DND-41 (cell line): Measurements from ENCODE around the gene XPNPEP3.

ENCODE experiments used
- ATAC-seq: fragments of 200-7000 bp; cut with Tn5 transposase; 3 replicates; pipeline ENCODE4 v1.9.1; 2021; ENCODE audit warnings: low read depth; ENCODE audit not compliant: insufficient read depth
- DNase-seq: peaks from one replicate; pipeline ENCODE4 v3.0.0-alpha.2; 2020
- H2AFZ ChIP-seq: 2 replicates; pipeline ENCODE4 v1.6.0; 2012; ENCODE audit warnings: low read depth, low read length
- H3K27ac ChIP-seq: 2 replicates; pipeline ENCODE4 v1.5.1; 2012; ENCODE audit warnings: low read length, inconsistent platforms
- H3K27me3 ChIP-seq: fragments of 200-600 bp; sonication (generic); 2 replicates; pipeline ENCODE4 v1.6.0; 2012; ENCODE audit warnings: low read length, mild to moderate bottlenecking, inconsistent platforms; ENCODE audit not compliant: insufficient read depth, poor library complexity
- H3K36me3 ChIP-seq: 2 replicates; pipeline ENCODE4 v1.5.1; 2012; ENCODE audit warnings: low read length, inconsistent platforms; ENCODE audit not compliant: insufficient read depth
- H3K4me1 ChIP-seq: 2 replicates; pipeline ENCODE4 v1.5.1; 2012; ENCODE audit warnings: mild to moderate bottlenecking, low read length; ENCODE audit not compliant: insufficient read depth
- H3K4me2 ChIP-seq: 2 replicates; pipeline ENCODE4 v1.6.0; 2012; ENCODE audit warnings: mild to moderate bottlenecking, moderate library complexity, low read length, inconsistent platforms; ENCODE audit not compliant: insufficient read depth
- H3K4me3 ChIP-seq, 2 experiments: fragments of 200-600 bp in 1 of 2; shearing (Covaris generic) in 1 of 2; 2 replicates each; pipeline ENCODE4 v1.5.1; 2012 to 2016; ENCODE audit warnings: inconsistent platforms in 2 of 2, low read length in 2 of 2, mild to moderate bottlenecking in 2 of 2, low read depth in 1 of 2, moderate library complexity in 1 of 2
- H3K79me2 ChIP-seq: 2 replicates; pipeline ENCODE4 v1.6.0; 2012; ENCODE audit warnings: low read length, inconsistent platforms; ENCODE audit not compliant: insufficient read depth
- H3K9ac ChIP-seq: 2 replicates; pipeline ENCODE4 v1.6.0; 2012; ENCODE audit warnings: low read depth, mild to moderate bottlenecking, inconsistent platforms, low read length, moderate library complexity
- H3K9me3 ChIP-seq: 2 replicates; pipeline ENCODE4 v1.5.1; 2012; ENCODE audit warnings: low read length, moderate library complexity, mild to moderate bottlenecking, inconsistent platforms; ENCODE audit not compliant: insufficient read depth, severe bottlenecking
- H4K20me1 ChIP-seq: 2 replicates; pipeline ENCODE4 v1.6.0; 2012; ENCODE audit warnings: low read length; ENCODE audit not compliant: insufficient read depth
- CTCF ChIP-seq: IDR thresholded peaks from 2 replicates; pipeline ENCODE4 v1.5.1; 2012; ENCODE audit warnings: borderline replicate concordance, low read length, moderate library complexity, mild to moderate bottlenecking; ENCODE audit not compliant: poor library complexity, severe bottlenecking; ENCODE audit errors: extremely low read depth
- EZH2 ChIP-seq: IDR thresholded peaks from 3 replicates; pipeline ENCODE4 v1.6.1; 2012; ENCODE audit warnings: borderline replicate concordance, low read depth, mild to moderate bottlenecking, moderate library complexity, low read length, inconsistent platforms; ENCODE audit not compliant: severe bottlenecking

XPNPEP3 gene

GRCh38 chr22:40951795-40952605, 95.1 kb downstream of the XPNPEP3 start:
- peak overlapping the region; percentile 81 for H3K4me2 ChIP-seq
- ATAC-seq = peak; percentile 23; the same call in 2 of the 3 replicates
- H3K4me1 ChIP-seq = peaks cover 31% of the 10 kb centered on the region
- no peaks in the 10 kb centered on the region for H3K9me3 ChIP-seq
- peaks cover 6% of the 10 kb centered on the region; the same call in 1 of the 2 replicates for H4K20me1 ChIP-seq
- H3K36me3 ChIP-seq = peaks cover 36% of the 10 kb centered on the region
- peaks cover 58% of the 10 kb centered on the region for H3K79me2 ChIP-seq
- no peaks in the 10 kb centered on the region for H3K27me3 ChIP-seq
- peak overlapping the region; percentile 81 to 84 for H3K4me3 ChIP-seq
- H3K27ac ChIP-seq = peak overlapping the region; percentile 88
- H3K9ac ChIP-seq = peak overlapping the region; percentile 79
- TF ChIP-seq CTCF (no peak), EZH2 (no peak)
- H2AFZ ChIP-seq = peak overlapping the region; percentile 66
- DNase-seq = no peak

GRCh38 chr22:40953471-40953870, 96.5 kb downstream of the XPNPEP3 start:
- Histone ChIP-seq H2AFZ (no peak overlapping the region), H3K27me3 (no peaks in the 10 kb centered on the region), H4K20me1 (peaks cover 8% of the 10 kb centered on the region; the same call in 1 of the 2 replicates), H3K27ac (0 out of 2 replicates have a peak overlapping the region, but pooled peaks have one; percentile 20), H3K4me1 (peaks cover 31% of the 10 kb centered on the region), H3K9me3 (no peaks in the 10 kb centered on the region), H3K4me2 (peak overlapping the region; percentile 81; the same call in 1 of the 2 replicates), H3K9ac (peak overlapping the region; percentile 79; the same call in 1 of the 2 replicates), H3K36me3 (peaks cover 51% of the 10 kb centered on the region), H3K4me3 (peak overlapping the region in 1 of 2 experiments; percentile 20; a peak in 1 of 4 replicates), H3K79me2 (peaks cover 72% of the 10 kb centered on the region)
- TF ChIP-seq EZH2 (no peak), CTCF (no peak)
- DNase-seq = no peak
- no peak for ATAC-seq

DNA sequence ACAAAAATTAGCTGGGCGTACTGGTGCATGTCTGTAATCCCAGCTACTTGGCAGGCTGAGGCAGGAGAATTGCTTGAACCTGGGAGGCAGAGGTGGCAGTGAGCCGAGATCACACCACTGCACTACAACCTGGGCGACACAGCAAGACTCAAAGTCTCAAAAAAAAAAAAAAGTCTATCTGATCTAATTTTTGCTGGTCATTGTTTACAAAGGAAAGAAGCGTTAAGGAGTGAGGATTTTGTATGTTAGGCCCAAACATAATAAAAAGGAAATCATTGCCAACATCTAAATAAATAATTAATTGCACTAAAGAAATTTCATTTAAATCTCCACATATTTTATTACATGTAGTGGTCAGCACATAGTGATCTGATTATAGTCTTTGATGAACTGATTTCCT, 97.2 kb downstream of the XPNPEP3 start:
- Histone ChIP-seq H3K4me2 (no peak overlapping the region), H3K27ac (no peak overlapping the region), H3K4me3 (no peak overlapping the region), H3K9ac (0 out of 2 replicates have a peak overlapping the region, but pooled peaks have one; percentile 5), H2AFZ (no peak overlapping the region), H3K79me2 (peaks cover 78% of the 10 kb centered on the region), H3K27me3 (no peaks in the 10 kb centered on the region), H3K36me3 (peaks cover 57% of the 10 kb centered on the region), H3K4me1 (peaks cover 31% of the 10 kb centered on the region), H4K20me1 (peaks cover 14% of the 10 kb centered on the region; the same call in 1 of the 2 replicates), H3K9me3 (no peaks in the 10 kb centered on the region)
- ATAC-seq (no peak), DNase-seq (no peak)
- TF ChIP-seq EZH2 = no peak

GRCh38 chr22:40955571-40955970, 98.6 kb downstream of the XPNPEP3 start:
- H3K9me3 ChIP-seq = no peaks in the 10 kb centered on the region
- H3K4me1 ChIP-seq = peaks cover 24% of the 10 kb centered on the region
- H4K20me1 ChIP-seq = peaks cover 27% of the 10 kb centered on the region; the same call in 1 of the 2 replicates
- H2AFZ ChIP-seq = no peak overlapping the region
- no peak for TF ChIP-seq CTCF
- TF ChIP-seq EZH2 = no peak
- no peak for DNase-seq
- no peak for ATAC-seq
- no peak overlapping the region for H3K9ac ChIP-seq
- H3K4me3 ChIP-seq = no peak overlapping the region
- peaks cover 72% of the 10 kb centered on the region for H3K36me3 ChIP-seq
- no peak overlapping the region for H3K4me2 ChIP-seq
- no peaks in the 10 kb centered on the region for H3K27me3 ChIP-seq
- no peak overlapping the region for H3K27ac ChIP-seq
- H3K79me2 ChIP-seq = peaks cover 91% of the 10 kb centered on the region
